Left lobe of liver (tissue), 2 donors: Measurements from ENCODE around the gene SSRP1. TPM values are rescaled to one million over a fixed set of nuclear protein-coding genes. Genes with fewer than 3 reads are reported as not detected.

ENCODE experiments used
- ATAC-seq: fragments of 200-7000 bp; cut with Tn5 transposase; one replicate; pipeline ENCODE4 v1.9.1; 2020; ENCODE audit warnings: mild to moderate bottlenecking, moderate library complexity
- DNase-seq: peaks from one replicate; pipeline ENCODE4 v3.0.0-alpha.2; 2020; ENCODE audit warnings: low spot score
- total RNA-seq: library from RNA; stranded (reverse); gene quantifications from one replicate; pipeline ENCODE4 v1.2.1, GENCODE V29; 2021
- donor health status: DM: no; HTN: no; CAD: no; lungs with moderate emphysema.
- donor health status: DM: no; HTN: yes; CAD: no.

The SSRP1 gene
- total RNA-seq, 1 donor from 2014 or later = 24.3 TPM

DNA sequence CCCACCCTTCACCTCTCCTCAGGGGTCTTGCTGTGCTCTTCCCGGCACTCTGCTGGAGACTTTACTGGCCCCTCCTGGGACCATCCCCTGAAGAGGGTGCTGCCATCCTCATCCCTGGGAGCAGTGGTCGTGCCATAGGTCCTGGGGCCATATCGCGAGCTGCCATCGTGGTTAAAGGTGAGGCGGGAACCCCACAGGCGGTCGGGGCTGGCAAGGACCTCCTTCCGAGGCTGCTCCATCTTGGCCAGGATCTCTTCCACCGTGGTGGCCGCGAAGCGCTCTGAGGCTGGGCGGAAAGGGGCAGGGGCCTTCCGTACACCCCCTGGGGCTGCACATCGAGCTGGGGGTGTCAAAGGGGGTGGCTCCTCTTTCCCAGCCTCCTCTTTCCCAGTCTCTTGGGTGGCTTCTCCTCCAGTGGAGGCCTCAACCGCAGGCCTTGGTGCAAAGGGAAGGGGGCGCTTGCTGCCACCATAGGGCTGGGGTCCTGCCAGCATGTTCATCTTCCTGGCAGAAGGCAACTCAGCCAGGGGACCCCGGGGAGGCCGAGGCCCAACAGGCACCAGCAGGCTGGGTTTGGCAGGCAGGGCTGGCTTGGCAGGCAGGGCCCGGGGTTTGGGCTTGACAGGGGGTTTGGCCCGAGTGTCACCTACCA is 15.5 kb downstream of the SSRP1 start:
- ATAC-seq = no peak
- no peak for DNase-seq

DNA sequence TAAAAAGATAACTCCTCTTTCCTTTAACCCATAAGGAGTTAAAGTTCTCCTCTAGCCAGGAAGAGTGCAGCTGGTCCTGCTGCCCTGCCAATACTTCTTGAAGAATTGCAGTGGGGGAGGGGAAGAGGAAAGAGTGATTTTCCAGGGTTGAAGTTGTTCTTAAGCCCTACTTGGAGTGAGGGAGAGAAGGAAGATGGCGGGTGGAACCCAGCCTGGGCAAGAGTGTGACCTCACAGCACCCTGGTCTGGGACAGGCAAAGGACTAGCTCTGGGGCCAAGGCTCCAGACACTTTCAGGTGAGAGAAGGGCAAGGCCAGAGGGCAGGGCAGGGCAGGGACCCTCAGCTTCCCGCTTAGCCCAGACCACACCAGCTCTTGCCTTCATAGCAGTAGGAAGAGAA is 17.5 kb downstream of the SSRP1 start:
- DNase-seq (no peak), ATAC-seq (no peak)

DNA sequence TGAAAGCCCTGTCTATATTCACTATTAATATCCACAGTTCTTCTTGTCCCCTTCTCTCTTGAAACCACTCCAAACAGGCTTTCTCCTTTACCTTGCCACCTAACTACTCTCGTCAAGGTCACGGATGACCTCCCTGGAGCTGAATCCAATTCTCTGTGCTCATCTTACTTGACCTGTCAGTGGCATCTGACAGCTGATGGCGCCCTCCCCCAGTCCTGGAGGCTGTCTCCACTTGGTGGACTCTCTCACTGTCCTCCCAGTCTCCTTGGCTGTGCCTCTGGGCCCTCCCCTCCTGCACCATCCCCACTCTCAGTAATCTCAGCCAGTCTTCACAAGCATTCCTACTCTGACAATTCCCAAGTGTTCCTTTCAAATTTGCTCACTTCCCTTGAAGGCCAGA is 19.7 kb downstream of the SSRP1 start:
- DNase-seq (no peak), ATAC-seq (no peak)

DNA sequence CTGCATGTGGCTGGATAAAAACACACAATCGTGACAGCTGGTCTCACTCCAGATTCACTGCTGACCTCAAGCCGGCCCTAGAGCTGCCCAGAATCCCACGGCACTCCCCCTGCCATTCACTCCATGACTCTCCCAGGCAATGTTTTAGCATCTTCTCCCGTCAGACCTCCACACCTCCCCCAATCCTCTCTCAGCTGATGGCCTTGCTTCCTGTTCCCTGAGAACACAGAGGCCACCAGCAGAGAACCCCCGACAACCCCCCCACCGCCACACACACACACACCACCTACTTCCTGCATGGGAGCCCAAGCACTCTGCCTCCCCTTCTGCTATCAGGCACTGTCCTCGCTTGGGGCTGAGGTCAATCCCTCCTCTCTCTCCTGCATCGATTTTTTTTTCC is 20.2 kb downstream of the SSRP1 start:
- peak; percentile 16 for ATAC-seq
- DNase-seq = no peak

DNA sequence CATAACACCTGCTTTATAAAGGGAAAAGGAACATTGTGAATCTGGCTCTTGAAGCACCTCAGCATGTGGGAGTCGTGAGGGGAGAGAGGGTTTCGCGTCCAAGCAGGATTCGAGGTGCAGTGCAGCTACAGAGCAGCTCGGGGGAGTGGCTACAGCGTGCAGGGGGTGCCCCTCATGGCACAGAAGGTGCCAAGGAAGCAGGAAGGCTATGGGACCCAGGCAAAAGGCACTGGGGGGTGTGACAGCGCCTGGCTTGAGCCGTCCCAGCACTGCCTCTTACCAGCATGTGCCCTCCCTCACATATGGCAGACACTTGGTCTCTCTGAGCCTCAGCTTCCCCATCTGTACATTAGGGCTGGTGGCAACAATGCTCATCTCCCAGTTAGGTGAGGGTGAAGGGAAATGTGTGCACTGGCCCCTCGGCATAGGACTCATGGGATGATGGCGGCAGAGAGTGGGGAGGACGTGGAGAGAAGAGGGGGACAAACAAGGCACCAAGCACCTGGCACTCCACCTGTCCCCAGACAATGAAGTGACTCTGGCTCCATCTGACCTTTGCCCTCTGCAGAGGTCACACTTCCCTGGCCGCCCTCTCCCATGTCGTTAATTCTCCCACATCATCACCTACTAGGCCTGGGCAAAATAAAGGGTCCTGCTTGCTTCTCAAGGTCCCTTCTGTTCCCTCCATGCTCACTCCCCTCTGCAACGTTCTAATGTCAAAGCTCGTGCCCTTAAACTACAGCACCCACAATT is 21.3 kb downstream of the SSRP1 start:
- DNase-seq (no peak), ATAC-seq (no peak)

DNA sequence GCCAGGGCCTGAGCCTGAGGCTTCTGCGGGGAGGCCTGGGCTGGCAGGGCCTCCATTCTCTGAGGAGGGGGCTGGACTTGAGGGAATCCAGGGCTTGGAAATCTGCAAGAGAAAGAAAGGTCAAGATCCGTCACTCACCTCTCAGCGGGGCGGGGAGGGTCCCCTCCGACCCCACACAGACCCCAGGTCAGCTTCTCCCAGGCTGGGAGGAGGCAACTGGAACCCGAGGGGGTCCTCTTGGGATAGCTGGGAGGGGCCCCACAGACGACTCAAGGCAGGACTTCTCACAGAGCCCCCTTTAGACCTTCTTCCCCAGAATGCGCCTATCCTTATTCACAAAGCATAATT is 21.9 kb downstream of the SSRP1 start:
- no peak for ATAC-seq

DNA sequence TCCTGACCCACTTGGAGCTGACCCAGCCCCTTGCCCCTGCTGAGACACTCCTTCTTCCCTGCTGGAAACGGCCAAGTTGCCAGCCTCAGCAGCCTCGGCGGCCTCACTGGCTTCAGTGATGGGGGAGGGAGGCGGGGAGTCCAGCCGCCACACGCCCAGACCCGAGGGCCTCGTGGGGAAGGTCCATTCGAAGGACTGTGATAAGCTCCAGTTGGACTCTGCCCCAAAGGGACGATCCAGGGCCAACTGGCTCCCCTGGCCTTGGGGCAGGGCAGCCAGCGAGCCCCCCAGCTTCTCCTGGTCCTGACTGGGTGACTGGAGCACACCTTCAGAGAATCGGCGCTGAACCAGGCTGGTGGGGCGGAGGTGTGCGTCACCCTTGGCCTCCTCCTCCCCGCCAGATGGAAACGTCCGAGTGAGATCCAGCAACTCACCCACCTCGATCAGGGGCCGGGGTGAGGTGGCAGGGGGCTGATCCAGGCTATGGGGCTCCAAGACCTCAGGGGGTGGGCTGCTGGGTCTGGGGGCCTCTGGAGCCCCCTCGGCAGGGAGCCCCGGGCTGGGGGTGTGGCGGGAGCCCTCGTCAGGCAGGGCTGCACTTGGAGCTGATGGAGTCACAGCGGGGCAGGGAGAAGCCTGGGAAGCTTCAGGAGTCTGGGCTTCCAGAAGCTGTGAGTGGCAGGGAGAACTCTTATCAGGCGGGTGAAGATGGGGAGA is 22.5 kb downstream of the SSRP1 start:
- ATAC-seq (peak; percentile 7), DNase-seq (peak; percentile 62)

More for the DNA sequence above, 21.9 kb downstream of the SSRP1 start:
- DNase-seq = no peak

DNA sequence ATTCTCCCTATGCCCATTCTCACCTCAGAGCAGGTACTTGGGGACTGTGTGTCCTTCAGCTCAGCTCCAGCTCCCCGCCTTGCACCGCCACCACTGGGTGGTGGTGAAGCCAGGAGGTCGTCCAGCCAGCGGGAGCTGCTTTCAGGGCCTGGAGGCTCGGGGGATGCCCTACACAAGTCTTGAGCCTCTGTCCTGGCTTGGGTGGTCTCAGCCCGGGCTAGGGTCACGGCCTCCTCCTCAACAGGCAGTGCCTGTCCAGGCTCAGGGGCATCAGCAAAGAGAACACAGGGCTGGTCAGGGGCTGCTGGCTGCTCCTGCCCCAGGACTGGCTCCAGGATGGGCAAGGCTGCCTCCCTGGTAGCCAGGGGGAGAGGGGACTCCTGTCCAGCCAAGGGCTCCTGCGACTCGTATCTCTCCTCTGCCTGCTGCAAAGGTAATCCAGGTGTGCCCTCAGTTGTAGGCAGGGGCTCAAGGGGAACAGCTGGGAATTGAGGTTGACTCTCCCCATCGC is 23.1 kb downstream of the SSRP1 start:
- DNase-seq (no peak), ATAC-seq (no peak)

DNA sequence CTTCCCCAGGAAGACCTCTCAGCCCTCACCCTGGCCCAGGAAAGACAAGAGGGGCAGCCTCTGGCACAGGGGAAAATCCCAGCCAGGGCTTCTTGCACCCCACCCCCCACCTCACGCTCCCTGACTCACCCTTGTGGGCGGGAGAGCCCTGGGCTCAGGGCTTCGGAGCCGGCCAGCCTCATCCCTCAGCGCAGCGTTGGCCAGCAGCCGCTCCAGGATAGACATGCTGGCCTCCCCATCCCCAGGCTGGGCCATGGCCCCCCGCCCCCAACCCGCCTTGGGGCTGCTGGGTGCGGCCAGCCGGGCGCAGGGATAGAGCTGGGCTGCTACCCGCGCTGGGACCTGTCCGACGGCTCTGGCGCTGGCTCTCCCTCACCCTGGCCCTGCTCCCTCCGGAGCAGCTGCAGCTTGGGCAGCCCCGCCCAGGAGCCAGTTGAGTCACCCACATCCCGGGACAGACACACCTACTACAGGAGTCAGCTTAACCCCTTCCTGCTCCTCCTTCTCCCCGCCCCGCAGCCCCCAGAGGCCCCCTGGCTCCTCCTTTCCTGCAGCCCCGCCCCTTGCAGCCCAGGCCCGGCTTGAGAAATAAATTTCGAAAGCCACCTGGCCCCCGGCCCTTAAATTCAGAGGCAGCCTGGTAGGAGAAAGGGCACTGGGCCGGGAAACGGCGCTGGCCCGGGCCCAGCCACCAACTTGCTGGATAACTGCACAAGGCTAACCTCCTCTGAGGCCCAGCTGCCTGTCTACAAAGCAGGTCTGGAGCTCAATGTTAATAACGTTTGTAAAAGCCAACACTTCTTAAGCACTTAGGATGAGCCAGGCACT is 24.4 kb downstream of the SSRP1 start:
- peak; percentile 99 for DNase-seq
- peak; percentile 81 for ATAC-seq

DNA sequence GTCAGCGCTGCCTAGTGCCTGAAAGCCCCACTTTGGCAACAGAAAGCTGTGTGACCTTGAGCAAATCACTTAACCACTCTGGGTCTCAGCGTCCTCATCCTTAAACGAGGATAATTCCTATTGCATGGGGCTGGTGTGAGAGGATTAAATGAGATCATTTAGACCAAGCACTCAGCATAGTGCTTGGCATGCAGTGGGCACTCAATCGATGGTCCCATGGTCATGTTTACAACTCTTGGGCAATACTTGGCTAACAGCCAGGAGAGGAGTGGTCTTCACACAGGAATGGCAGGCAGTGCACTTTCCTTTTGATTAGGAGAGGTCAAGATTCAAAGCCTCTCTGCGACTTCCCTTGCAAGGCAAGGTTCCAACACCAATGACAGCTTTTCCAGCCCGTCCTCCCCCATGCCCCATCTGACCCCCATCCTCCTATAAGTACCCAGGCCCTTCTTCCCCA is 25.0 kb downstream of the SSRP1 start:
- DNase-seq (peak; percentile 90), ATAC-seq (peak; percentile 37)

DNA sequence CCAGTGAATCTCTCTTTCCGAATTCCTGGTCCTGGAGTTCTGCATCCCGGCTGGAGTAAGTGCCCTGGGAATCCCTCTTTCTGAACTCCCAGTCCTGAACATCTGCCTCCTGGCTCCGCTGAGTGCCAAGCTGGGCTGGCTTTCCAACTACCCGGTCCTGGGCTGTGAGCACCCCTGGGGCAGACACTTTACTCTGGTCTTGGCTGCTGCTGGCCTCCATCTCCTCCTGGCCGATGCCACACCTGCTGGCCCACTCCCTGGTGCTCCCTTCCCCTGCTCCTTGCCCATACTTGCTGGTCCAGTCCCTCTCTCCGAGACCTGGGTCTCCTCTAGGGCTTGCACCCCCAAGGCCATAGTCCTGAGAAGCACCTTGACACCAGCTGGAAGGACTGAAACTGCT is 25.6 kb downstream of the SSRP1 start:
- peak; percentile 52 for DNase-seq
- no peak for ATAC-seq

DNA sequence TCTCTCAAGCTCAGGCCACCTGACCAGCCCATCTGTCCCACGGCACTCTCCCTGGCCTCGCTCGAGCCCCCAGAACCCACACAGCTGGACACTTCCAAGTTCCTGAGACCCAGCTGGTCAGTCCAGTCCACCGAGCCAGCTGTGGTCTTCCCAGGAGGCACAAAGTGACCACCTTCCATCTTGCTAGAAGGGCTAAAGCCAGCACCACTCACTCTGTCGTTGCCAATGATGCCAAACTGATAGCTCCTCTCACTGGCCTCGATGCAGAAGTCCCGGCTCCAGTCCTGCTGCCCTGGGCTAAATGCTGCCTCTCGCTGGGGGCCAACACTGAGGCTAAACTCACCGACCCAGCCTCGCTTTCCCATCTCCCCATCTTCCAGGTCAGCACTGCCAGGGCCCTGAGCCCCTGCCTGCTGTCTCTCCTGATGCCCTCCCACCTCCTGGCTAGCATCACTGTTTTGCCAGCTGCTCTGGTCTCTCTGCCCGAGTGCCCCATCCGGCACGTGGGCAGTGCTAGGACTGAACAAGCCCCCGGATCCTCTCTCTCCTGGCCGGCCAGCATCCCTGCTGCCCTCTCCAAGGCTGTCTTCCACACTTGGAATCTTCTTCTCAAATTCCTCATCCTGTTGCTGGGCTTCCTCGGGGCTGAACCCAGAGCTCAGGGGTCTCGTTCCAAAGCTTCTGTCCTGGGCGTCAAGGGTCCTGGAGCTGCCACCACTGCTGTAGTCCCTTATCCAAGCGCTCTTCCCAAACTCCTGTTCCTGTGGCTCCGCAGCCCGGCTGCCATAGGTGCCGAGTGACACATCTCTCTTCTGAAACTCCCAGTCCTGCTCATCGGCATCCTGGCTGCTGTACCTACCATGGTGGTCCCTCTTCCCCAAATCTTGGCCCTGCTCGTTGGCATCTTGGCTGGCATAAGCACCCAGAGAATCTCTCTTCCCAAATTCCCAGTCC is 26.3 kb downstream of the SSRP1 start:
- ATAC-seq (no peak), DNase-seq (peak; percentile 41)

DNA sequence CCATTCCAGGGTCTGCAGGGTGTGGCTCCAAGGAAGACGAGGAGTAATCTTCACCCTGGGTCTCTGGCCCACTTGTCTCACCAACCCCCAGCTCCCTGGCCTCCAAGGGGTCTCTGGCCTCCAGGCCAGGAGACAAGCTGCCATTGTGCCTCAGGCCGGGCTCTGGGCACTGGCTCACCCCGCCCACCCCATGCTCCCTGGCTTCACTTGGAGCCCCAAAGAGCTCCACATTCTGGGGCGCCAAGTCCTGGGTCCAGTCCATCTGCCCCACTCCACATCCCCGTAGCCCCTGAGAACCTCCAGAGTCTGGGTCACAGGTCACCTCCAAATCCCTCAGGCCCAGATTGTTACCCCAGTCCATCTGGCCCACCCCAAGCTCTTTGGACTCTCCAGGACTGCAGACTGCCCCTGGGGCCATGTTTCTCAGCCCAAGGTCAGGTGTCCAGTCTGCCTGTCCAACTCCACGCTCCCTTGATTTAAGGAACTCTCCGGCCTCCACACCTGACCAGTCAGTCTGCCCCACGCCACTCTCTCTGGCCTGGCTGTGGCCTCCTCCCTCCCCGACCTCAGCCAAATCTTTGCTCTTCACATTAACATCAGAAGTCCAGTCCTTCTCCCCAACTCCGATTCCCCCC is 27.1 kb downstream of the SSRP1 start:
- DNase-seq (peak; percentile 42), ATAC-seq (no peak)

DNA sequence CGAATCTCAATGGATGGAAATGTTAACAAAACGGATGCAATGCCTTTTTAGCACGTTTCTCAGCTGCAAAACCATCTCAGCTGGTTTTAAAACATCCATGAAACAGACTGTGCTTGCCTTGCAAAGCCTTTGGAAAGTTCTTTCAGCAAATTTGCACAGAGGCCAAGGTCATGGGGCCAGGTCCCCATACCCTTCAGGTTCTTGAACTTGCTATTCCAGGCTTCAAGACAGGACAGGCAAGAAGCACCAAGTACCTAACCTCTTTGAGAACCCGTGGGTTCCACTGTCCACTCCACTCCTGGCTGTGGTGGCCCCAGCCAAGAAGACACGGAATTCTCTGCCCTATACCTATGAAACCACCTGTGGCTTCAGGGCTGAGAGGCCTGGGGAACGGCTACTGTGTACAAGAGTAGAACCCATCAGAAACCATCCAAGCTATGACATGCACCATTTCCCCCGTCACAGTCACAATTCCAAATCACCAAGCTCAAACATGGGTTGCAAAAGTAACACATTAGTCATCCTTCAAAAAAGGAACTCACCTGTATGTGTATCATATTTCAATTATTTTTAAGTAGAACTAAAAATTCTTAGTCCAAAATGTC is 27.9 kb downstream of the SSRP1 start:
- DNase-seq (peak; percentile 42), ATAC-seq (no peak)

DNA sequence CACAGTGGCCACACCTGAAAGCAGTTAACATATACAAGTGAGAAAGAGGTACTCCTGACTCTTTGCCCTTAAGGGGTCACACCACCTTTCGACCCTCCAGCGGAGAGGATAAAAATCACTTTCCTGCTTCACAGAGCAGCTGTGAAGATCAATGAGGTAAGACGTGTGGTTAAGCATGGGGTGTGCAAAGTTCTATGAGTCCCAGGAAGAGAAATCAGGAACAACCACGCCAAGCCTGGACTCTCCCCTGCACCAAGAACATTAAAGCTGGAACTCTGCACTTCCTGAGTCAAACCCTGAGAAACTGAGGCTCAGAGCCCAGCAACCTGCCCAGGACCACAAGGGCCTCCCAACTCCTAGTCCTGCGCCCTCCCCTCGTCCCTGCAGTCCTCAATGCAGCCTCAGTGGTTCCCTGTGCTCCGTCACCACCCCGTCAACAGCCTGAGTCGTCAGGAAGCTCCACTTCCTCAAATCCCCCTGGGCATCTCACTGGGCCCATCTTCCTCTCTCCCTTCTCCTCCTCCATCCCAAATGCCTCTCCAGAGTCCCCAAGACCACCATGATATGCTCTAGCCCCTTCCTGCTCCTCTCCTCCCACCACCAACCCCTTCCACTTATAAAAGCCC is 28.6 kb downstream of the SSRP1 start:
- DNase-seq (no peak), ATAC-seq (no peak)

DNA sequence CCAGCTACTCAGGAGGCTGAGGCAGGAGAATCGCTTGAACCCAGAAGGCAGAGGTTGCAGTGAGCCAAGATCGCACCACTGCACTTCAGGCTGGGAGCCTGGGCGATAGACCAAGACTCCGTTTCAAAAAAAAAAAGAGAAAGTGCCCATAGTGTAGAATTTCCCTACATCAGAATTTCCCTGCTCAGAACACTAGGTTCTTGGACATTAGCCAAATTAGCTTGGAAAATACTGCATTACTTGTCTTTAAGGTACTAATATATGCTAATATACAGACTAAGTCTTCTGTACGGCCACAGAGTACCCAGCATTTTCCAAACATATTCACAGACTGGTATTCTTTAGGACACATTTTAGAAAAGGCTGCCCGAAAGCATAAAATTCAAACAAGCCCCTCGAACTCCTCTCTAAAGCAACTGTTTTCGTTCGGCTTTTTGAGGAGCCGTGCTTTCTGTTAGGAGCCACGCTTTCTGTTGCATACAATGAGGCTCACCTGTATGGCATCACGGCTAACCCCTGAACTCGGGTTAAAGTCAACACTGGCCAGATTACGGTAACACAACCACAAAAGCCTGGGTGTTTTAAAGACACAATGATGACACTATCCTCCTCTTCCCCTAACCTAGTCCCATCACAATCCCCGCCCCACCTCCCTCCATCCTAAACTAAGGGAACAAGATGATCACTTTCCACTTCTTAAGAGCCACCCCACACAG is 29.4 kb downstream of the SSRP1 start:
- ATAC-seq = peak; percentile 18
- DNase-seq = peak; percentile 74

DNA sequence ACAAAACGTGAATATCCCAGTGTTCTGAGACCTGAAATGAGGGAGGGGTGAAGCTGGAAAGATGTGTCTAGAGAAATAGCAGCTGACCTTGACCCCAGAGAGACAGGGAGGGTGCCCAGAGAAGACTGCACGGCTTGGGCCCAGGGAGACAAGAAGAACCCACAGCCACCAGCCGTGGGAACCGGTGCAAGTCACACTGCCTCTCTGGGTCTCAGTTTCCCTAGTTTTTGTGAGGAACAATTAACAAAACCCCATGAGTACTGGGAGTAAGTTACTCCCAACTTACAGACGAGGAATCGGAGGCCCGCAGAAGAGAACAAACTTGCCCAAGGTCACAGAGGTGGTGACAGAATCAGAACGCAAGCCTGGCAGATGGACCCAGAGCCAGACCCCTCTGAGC is 30.2 kb downstream of the SSRP1 start:
- no peak for DNase-seq
- ATAC-seq = no peak
